HL-60 (cell line): ENCODE data around the gene SPESP1.
"Not testable (repeated sequence)": the region's sequence is repeated elsewhere in the genome, so short reads cannot be mapped to it uniquely, and the experiment has no call there.

Source experiments
- DNase-seq, 2 experiments: peaks; one replicate each; pipeline ENCODE4 v3.0.0-alpha.2; 2010 to 2020; ENCODE audit warnings: low read depth in 1 of 2, low spot score in 1 of 2
- H3K27ac ChIP-seq: fragments of 250-450 bp; sonication (Bioruptor Pico); replicated peaks from 2 replicates; pipeline ENCODE4 v1.5.1; 2020; ENCODE audit warnings: mild to moderate bottlenecking, moderate library complexity
- H3K27me3 ChIP-seq: fragments of 250-450 bp; sonication (Bioruptor Pico); 2 replicates; pipeline ENCODE4 v1.5.1; 2021; ENCODE audit warnings: mild to moderate bottlenecking, moderate library complexity; ENCODE audit not compliant: insufficient read depth, poor library complexity, severe bottlenecking
- H3K4me3 ChIP-seq: replicated peaks from 2 replicates; pipeline ENCODE4 v1.5.1; 2011; ENCODE audit warnings: mild to moderate bottlenecking, control low read depth, low read length; ENCODE audit not compliant: insufficient read depth
- GABPA ChIP-seq: IDR thresholded peaks from 2 replicates; pipeline ENCODE4 v1.6.1; 2012; ENCODE audit warnings: low read depth
- POLR2AphosphoS5 ChIP-seq: IDR thresholded peaks from 2 replicates; pipeline ENCODE4 v1.6.1; 2012; ENCODE audit warnings: low read depth
- REST ChIP-seq: IDR thresholded peaks from 2 replicates; pipeline ENCODE4 v1.6.1; 2012; ENCODE audit warnings: low read depth; ENCODE audit not compliant: insufficient replicate concordance
- SPI1 ChIP-seq: IDR thresholded peaks from 2 replicates; pipeline ENCODE4 v1.6.1; 2012; ENCODE audit warnings: low read depth, mild to moderate bottlenecking, borderline replicate concordance
- TF ChIP-seq, protein P1 (sequence below): IDR thresholded peaks from one replicate; pipeline ENCODE4 v1.5.1; 2011; ENCODE audit warnings: low read length, control low read depth, inconsistent platforms; ENCODE audit not compliant: insufficient read depth

SPESP1 gene

DNA sequence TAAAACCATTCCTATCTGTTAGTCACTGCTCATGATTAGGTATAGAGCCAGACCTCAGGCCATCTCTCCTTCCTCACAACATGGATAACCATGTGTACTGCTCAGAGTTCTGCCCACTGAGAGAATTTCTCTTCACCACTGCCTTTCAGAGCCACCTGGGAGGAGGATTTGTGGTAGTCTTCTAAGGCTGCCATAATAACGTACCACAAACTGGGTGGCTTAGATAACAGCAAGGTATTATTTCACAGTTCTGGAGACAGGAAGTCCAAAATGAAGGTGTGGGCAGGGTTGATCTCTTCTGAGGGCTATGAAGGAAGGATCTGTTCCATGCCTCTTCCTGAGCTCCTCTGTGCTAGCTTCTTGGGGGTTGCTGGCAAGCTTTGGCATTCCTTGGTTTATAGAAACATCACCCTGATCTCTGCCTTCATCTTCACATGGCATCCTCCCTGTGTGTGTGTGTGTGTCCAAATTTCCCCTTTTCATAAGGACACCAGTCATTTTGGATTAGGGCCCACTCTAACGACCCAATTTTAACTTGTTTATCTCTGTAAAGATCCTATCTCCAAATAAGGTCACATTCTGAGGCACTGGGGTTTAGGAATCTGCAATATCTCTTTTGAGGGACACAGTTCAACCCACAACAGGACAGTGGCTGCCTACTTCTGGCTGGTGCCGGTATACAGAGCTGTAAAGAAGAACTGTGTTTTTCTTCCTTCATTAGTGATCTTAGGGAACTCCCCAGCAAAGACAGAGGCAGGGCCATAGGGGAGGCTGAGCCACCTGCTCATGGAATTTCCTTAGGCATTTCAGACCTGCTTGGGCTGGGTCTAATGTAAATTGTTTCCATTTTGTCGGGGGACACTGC, 42.1 kb downstream of the SPESP1 start:
- H3K27ac ChIP-seq: no peak overlapping the region
- no peaks in the 10 kb centered on the region for H3K27me3 ChIP-seq
- DNase-seq: no peak
- no peak for TF ChIP-seq GABPA
- TF ChIP-seq POLR2AphosphoS5: no peak
- no peak for TF ChIP-seq SPI1
- TF ChIP-seq, protein P1, sequence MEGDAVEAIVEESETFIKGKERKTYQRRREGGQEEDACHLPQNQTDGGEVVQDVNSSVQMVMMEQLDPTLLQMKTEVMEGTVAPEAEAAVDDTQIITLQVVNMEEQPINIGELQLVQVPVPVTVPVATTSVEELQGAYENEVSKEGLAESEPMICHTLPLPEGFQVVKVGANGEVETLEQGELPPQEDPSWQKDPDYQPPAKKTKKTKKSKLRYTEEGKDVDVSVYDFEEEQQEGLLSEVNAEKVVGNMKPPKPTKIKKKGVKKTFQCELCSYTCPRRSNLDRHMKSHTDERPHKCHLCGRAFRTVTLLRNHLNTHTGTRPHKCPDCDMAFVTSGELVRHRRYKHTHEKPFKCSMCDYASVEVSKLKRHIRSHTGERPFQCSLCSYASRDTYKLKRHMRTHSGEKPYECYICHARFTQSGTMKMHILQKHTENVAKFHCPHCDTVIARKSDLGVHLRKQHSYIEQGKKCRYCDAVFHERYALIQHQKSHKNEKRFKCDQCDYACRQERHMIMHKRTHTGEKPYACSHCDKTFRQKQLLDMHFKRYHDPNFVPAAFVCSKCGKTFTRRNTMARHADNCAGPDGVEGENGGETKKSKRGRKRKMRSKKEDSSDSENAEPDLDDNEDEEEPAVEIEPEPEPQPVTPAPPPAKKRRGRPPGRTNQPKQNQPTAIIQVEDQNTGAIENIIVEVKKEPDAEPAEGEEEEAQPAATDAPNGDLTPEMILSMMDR: no peak
- no peak for TF ChIP-seq REST
- H3K4me3 ChIP-seq: no peak overlapping the region

- not testable (repeated sequence) for H3K27me3 ChIP-seq, H3K27ac ChIP-seq, DNase-seq, H3K4me3 ChIP-seq
Observed at GRCh38 chr15:68975651-68976160, 45.4 kb downstream of the SPESP1 start.

GRCh38 chr15:68977426-68977825, 47.1 kb downstream of the SPESP1 start:
- H3K4me3 ChIP-seq, DNase-seq, H3K27ac ChIP-seq, H3K27me3 ChIP-seq: not testable (repeated sequence)

DNA sequence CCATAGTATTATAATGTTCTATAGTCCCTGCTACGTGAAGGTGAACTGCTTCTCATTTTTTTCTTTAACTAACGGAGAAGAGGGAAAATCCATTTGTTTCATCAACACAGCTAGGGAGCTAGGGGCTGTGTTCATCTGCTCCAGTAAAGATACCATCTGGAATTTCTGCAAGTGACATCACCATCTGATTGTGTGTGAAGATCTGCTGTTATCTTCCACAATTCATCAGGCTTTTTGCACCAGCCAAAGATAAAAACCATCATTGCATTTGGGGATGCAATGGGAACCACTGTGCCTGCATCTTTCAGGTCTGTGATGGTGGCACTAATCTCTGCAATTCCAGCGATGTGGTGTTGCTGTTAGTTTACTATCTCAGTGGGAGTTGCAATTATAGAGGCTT, 48.7 kb downstream of the SPESP1 start:
- Histone ChIP-seq H3K27me3 (no peaks in the 10 kb centered on the region), H3K4me3 (no peak overlapping the region), H3K27ac (no peak overlapping the region)
- TF ChIP-seq POLR2AphosphoS5 (no peak), REST (no peak), GABPA (no peak), SPI1 (no peak)
- TF ChIP-seq, protein P1: no peak
- no peak for DNase-seq

GRCh38 chr15:68979816-68980215, 49.5 kb downstream of the SPESP1 start:
- Histone ChIP-seq H3K27me3 (no peaks in the 10 kb centered on the region), H3K4me3 (no peak overlapping the region), H3K27ac (no peak overlapping the region)
- TF ChIP-seq, protein P1: no peak
- TF ChIP-seq SPI1: no peak
- no peak for TF ChIP-seq REST
- TF ChIP-seq POLR2AphosphoS5: no peak
- no peak for TF ChIP-seq GABPA
- no peak for DNase-seq
